Testis (tissue), 2 donors: ENCODE data around the gene GDAP1L1.

ENCODE experiments used
- POLR2A ChIP-seq: fragments of 450-650 bp; IDR thresholded peaks from one replicate; pipeline ENCODE4 v1.6.1; 2017; ENCODE audit warnings: antibody characterized with exemption, mild to moderate bottlenecking, moderate library complexity
- TF ChIP-seq, protein P1 (sequence below), 3 experiments: fragments of 450-650 bp in 2 of 3; fragments of 200-600 bp in 1 of 3; sonication (generic) in 1 of 3; IDR thresholded peaks; one replicate each; pipeline ENCODE4 v1.5.1; 2016 to 2019; ENCODE audit warnings: antibody characterized with exemption in 3 of 3, mild to moderate bottlenecking in 2 of 3, moderate library complexity in 1 of 3

DNA sequence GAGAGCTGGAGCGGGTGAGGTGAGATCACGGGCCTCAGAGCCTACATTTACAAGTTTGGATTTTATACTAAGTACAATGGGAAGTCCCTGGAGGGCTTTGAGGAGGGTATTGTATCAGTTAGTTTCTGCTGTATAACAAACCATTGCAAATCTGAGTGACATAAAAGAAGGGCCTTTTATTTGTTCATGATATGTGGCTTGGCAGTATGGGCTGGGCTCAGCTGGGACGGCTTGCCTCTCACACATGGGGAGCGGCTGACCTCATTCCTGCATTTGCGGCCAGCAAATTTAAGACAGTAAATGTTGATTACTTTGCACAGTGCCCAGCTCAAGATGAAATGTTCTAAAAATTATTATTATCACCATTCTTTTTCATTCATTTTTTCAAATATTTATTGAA, 21.7 kb downstream of the GDAP1L1 start:
- TF ChIP-seq POLR2A = no peak
- TF ChIP-seq, protein P1, sequence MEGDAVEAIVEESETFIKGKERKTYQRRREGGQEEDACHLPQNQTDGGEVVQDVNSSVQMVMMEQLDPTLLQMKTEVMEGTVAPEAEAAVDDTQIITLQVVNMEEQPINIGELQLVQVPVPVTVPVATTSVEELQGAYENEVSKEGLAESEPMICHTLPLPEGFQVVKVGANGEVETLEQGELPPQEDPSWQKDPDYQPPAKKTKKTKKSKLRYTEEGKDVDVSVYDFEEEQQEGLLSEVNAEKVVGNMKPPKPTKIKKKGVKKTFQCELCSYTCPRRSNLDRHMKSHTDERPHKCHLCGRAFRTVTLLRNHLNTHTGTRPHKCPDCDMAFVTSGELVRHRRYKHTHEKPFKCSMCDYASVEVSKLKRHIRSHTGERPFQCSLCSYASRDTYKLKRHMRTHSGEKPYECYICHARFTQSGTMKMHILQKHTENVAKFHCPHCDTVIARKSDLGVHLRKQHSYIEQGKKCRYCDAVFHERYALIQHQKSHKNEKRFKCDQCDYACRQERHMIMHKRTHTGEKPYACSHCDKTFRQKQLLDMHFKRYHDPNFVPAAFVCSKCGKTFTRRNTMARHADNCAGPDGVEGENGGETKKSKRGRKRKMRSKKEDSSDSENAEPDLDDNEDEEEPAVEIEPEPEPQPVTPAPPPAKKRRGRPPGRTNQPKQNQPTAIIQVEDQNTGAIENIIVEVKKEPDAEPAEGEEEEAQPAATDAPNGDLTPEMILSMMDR (IDR thresholded peaks at IDR 0.05) = no peak
